ENCODE measurements around the gene DXO. TPM values are rescaled to one million over a fixed set of nuclear protein-coding genes. Genes with fewer than 3 reads are reported as not detected.

Gene DXO
- total RNA-seq, 1 experiment from 2014 or later: 38.1 TPM

- DNase-seq (ENCODE audit: low read depth, low spot score) (no peak), ATAC-seq (peak; percentile 64)
- in situ Hi-C loops (cut with HindIII; ENCODE audit: low pct_unique_long_range_greater_than_20kb, low sequenced_read_pairs): no loop called here
- Histone ChIP-seq H3K27me3 (ENCODE audit: control insufficient read depth, insufficient read depth, low read length) (no peaks in the 10 kb centered on the region), H3K9me3 (ENCODE audit: control insufficient read depth, insufficient read depth, low read depth, low read length) (no peaks in the 10 kb centered on the region), H3K27ac (ENCODE audit: low read length) (no peak overlapping the region), H3K36me3 (ENCODE audit: control insufficient read depth, insufficient read depth, low read length) (no peaks in the 10 kb centered on the region), H3K4me1 (ENCODE audit: control insufficient read depth, insufficient read depth, low read length) (no peaks in the 10 kb centered on the region), H3K4me3 (ENCODE audit: low read depth in 2 of 2, low read length in 2 of 2) (no peak overlapping the region)
- no TSS peak for BruUV-seq (replicated peaks)
- intact Hi-C loops (cut with micrococcal nuclease; ENCODE audit: unreplicated experiment): no loop called here
- TF ChIP-seq CTCF (IDR thresholded peaks at IDR 0.05) (no peak; the same call in 1 of the 2 replicates), SIN3A (IDR thresholded peaks at IDR 0.05; ENCODE audit: borderline replicate concordance, insufficient read depth, low read depth, low read length) (no peak), POLR2AphosphoS5 (IDR thresholded peaks at IDR 0.05; ENCODE audit: low read depth, low read length) (no peak), REST (IDR thresholded peaks at IDR 0.05; ENCODE audit: insufficient read depth in 1 of 2, low read depth in 2 of 2, low read length in 1 of 2) (no peak), TCF7L2 (IDR thresholded peaks at IDR 0.05; ENCODE audit: low read depth, low read length) (no peak)
- CTCF ChIA-PET: interaction anchor here (0.6 to 1.4 kb wide), 4 partner anchors 20 to 90 kb away, joined by 3 to 4 read pairs (median 4); no protein-coding TSS in a partner anchor
- POLR2A ChIA-PET: interaction anchor here (0.6 kb wide), 1 partner anchor 73 kb away, joined by 6 read pairs; no protein-coding TSS in a partner anchor
Measured at GRCh38 chr6:31922942-31923341, 49.0 kb downstream of the DXO start.

- DNase-seq (ENCODE audit: low read depth, low spot score) (no peak), ATAC-seq (no peak)
- Histone ChIP-seq H3K27ac (ENCODE audit: low read length) (no peak overlapping the region), H3K4me3 (ENCODE audit: low read depth in 2 of 2, low read length in 2 of 2) (no peak overlapping the region), H3K36me3 (ENCODE audit: control insufficient read depth, insufficient read depth, low read length) (no peaks in the 10 kb centered on the region), H3K4me1 (ENCODE audit: control insufficient read depth, insufficient read depth, low read length) (no peaks in the 10 kb centered on the region), H3K27me3 (ENCODE audit: control insufficient read depth, insufficient read depth, low read length) (no peaks in the 10 kb centered on the region), H3K9me3 (ENCODE audit: control insufficient read depth, insufficient read depth, low read depth, low read length) (no peaks in the 10 kb centered on the region)
- BruUV-seq (replicated peaks): no TSS peak
- in situ Hi-C loops (cut with HindIII; ENCODE audit: low pct_unique_long_range_greater_than_20kb, low sequenced_read_pairs): no loop called here
- intact Hi-C loops (cut with micrococcal nuclease; ENCODE audit: unreplicated experiment): no loop called here
- no peak for TF ChIP-seq CTCF (IDR thresholded peaks at IDR 0.05)
- TF ChIP-seq REST (IDR thresholded peaks at IDR 0.05; ENCODE audit: insufficient read depth in 1 of 2, low read depth in 2 of 2, low read length in 1 of 2): no peak
- no peak for TF ChIP-seq POLR2AphosphoS5 (IDR thresholded peaks at IDR 0.05; ENCODE audit: low read depth, low read length)
- no peak for TF ChIP-seq SIN3A (IDR thresholded peaks at IDR 0.05; ENCODE audit: borderline replicate concordance, insufficient read depth, low read depth, low read length)
- no peak for TF ChIP-seq TCF7L2 (IDR thresholded peaks at IDR 0.05; ENCODE audit: low read depth, low read length)
- ChIA-PET CTCF (no interaction called here), POLR2A (no interaction called here)
Measured at GRCh38 chr6:31920811-31921210, 51.1 kb downstream of the DXO start.
